GM21367 (cell line): Measurements from ENCODE around the gene WDR64.
"Not testable (repeated sequence)": the region's sequence is repeated elsewhere in the genome, so short reads cannot be mapped to it uniquely, and the experiment has no call there.

Experiments
- ATAC-seq: cut with Tn5 transposase; IDR thresholded peaks from one replicate; pipeline ENCODE4 v1.9.1; 2021; ENCODE audit not compliant: unreplicated experiment

WDR64 gene

GRCh38 chr1:241787691-241788090 lies 135.6 kb downstream of the WDR64 start:
- no peak for ATAC-seq

DNA sequence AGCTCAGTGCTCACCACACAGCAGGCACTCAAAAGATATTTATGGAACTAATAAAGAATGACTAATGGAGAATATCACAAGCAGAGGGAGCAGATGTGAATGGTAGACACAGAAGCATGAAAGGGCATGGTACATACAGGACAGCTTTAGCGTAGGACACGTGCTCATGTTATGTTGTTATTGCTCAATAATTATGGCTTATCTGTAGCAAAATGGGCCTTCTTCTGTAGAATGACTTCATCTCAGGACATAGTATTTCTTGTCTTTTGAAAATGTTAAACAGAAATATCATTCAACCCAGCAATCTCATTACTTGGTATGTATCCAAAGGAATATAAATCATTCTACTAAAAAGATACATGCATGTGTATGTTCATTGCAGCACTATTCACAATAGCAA lies 137.0 kb downstream of the WDR64 start:
- ATAC-seq = no peak

GRCh38 chr1:241799416-241799815 lies 147.3 kb downstream of the WDR64 start:
- no peak for ATAC-seq

DNA sequence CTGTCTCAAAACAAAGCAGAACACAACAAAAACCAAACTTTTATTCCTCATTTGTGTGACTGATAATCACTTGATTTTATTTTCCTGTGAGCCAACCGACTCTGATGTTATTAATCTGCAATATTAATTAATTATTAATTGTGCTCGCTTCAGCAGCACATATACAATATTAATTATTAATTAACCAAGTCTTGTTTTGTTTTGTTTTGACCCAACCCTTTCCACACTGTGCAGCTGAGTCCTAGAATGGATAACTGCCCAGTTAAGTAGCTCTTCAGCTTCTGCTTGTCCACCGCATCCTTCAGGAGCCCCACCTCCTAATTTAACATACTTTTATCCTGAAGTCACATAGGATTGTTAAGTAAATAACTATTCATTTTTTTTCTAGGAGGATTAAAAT lies 148.6 kb downstream of the WDR64 start:
- ATAC-seq = no peak

GRCh38 chr1:241802863-241803262 lies 150.8 kb downstream of the WDR64 start:
- ATAC-seq = no peak

DNA sequence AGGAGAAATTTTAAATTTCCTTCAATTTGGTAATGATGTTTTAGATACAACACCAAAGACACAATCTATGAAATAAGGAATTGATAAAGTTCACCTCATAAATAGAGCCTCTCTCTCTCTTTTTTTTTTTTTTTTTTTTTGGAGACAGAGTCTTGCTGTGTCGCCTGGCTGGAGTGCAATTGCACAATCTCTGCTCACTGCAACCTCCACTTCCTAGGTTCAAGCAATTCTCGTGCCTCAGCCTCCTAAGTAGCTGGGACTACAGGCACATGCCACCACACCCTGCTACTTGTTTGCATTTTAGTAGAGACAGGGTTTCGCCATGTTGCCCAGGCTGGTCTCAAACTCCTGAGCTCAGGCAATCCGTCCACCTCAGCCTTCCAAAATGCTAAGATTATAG lies 152.6 kb downstream of the WDR64 start:
- not testable (repeated sequence) for ATAC-seq

DNA sequence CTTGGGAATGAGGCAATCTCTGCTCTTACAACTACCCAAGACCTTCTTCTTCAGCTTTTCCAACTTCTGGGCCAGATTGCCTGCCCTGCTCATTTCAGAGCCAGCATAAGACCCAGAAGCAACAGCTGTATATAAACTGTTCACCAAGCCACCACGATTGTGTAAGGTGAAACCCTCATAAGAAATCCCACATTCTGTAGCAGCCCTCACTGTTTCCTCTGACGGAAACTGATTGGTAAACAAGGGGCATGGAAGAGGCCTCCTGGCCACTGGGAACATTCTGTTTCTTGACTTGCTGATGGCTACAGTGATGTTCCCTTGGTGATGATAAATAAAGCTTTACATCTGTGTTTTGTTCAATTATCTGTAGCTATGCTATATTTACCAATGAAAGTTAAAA lies 156.2 kb downstream of the WDR64 start:
- ATAC-seq = no peak

DNA sequence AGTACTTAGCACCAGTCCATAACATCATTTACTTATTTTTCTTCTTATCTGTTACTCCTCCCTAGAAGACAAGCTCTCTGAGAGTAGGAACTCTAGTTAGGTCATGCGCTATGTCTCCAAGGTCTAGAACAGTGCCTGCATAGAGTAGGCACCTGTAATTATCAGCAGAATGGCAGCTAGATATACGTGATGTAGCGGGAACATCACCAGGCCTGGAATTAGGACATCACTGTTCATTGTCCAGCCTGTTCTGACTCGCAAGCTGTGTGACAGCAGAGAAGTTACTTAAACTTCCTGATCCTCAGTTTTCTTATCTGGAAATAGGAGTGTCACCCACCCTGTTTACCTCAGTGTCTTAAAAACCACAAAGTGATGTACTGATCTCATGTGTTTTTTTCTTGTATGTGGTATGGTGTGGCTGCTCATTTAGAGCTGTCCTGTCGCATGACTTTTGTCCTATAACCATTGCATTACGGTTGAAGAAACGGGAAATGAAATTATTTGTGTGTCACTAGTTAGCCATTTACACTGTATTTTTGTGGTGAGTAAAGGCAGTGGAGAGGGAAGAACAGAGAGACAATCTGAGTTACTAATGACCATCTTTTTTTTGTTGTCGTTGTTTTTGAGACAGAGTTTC lies 158.8 kb downstream of the WDR64 start:
- no peak for ATAC-seq

GRCh38 chr1:241813768-241814320 lies 161.8 kb downstream of the WDR64 start:
- ATAC-seq = no peak

DNA sequence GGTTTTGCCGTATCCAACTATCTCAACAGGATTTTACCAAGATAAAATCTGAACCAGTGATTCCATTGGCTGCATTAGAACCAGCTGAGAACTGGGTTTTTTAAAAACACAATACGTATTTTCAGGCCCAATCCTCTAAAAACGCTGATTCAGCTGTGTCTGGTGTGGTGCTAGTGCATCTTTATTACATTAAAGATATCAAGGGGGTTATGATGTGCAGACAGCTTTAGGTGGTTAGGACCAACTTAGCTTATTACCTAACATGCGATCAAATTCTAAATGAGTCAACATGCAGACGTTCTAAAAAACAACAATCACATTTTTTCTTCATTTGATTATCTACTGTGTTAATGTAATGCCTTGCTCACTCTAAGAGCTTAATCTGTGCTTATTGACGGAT lies 163.9 kb downstream of the WDR64 start:
- ATAC-seq = no peak

GRCh38 chr1:241817331-241817792 lies 165.3 kb downstream of the WDR64 start:
- ATAC-seq = no peak

DNA sequence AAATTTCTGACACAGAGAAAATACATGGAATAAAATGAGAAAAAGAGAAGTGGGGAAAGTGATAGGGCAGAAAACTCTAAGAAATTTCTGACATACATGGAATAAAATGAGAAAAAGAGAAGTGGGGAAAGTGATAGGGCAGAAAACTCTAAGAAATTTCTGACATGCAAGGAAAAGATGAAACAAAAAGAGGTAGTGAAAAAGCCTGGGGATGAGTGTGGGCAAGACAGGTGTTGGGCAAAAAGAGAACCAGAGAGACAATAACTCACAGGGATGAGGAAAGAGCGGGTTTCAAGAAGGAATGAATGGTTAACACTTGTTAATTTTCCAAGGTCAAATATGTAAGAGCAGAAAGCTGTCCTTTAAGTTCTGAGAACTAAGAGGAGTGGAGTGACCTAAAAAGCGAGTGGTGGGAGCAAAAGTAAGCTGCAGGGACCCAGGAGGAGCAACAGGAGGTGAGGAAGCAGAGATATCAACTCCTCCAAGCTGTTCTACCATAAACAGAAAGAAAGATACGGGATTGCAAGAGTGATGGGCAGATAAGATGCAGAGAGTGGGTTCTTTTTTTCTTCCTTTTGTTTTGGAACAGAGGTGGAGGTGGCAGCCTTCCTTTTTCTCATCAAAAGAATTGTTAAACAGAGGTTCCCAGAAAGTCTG lies 166.0 kb downstream of the WDR64 start:
- peak; percentile 57 for ATAC-seq

DNA sequence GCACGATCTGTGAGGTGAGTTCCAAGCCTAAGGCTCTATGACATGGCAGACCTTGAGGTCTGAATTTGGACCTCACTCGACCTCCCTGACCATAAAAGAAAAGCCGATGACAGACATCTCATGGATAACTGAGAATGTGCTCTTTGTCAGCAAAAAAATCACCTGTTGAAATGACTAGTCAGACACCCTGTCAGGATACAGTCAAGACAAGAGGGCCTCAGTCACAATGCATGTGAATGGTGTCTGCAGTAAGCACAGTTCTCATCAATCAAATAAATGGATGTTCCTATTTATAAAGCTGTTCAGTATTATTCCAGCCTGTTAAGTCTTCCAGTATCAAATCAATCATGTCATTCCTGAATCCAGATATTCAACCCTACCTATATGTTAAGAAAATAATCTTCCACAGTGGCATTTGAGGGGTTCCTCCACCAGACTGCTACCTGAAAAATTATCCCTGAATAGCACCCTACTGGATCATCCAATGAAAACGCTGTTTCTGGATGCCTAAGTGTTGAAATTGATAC lies 167.3 kb downstream of the WDR64 start:
- no peak for ATAC-seq

DNA sequence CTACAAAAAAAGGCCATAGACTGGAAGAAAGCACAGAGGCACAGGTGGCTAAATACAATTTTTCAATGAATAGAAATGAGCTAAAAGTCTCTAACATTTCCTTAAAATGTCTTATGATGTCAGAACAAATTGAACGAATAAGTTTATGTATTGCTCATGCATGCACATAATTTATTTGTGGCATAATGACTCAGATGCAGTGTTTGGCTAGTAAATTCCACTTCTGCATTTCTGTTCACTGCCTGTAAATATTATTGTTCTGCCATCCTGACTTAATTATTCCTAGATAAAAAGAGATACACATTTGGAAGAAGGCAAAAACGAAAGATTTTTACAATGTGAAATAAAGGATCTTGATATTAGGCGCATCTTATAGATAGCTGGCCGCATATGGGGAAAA lies 169.3 kb downstream of the WDR64 start:
- no peak for ATAC-seq

- ATAC-seq = no peak
Measured at GRCh38 chr1:241822846-241823245, 170.8 kb downstream of the WDR64 start.

GRCh38 chr1:241823925-241824324 lies 171.8 kb downstream of the WDR64 start:
- ATAC-seq = no peak

GRCh38 chr1:241825581-241825980 lies 173.5 kb downstream of the WDR64 start:
- no peak for ATAC-seq

DNA sequence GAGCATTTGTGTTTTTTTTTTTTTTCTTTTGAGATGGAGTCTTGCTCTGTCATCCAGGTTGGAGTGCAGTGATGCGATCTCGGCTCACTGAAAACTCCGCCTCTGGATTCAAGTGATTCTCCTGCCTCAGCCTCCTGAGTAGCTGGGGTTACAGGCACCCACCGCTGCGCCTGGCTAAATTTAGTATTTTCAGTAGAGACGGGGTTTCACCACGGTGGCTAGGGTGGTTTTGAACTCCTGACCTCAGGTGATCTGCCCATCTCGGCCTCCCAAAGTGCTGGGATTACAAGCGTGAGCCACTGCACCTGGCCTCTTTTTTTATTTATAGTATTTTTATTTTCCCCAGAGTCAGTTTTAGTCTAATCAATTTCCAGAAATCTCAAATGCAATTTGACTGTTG lies 174.5 kb downstream of the WDR64 start:
- ATAC-seq = not testable (repeated sequence)

GRCh38 chr1:241827264-241827663 lies 175.2 kb downstream of the WDR64 start:
- ATAC-seq = no peak

GRCh38 chr1:241828463-241829021 lies 176.5 kb downstream of the WDR64 start:
- no peak for ATAC-seq

GRCh38 chr1:241829468-241829867 lies 177.4 kb downstream of the WDR64 start:
- no peak for ATAC-seq
